ENCODE measurements around the gene FAM156B. TPM values are rescaled to one million over a fixed set of nuclear protein-coding genes. Genes with fewer than 3 reads are reported as not detected.

FAM156B gene
- total and polyA plus RNA-seq, 9 of the 15 experiments (the other 6 are each of a cell fraction or from before 2014, with no cell fraction given), result 0.24 to 32.2 (median 14.2) TPM

- TF ChIP-seq ZNF785 (CRISPR knock-in tag; IDR thresholded peaks at IDR 0.05), result no peak
- no peak for TF ChIP-seq ZBTB5 (IDR thresholded peaks at IDR 0.05)
- TF ChIP-seq ZEB2 (IDR thresholded peaks at IDR 0.05), result no peak
- TF ChIP-seq GTF2F1 (IDR thresholded peaks at IDR 0.05; ENCODE audit: low read depth, low read length), result no peak
- TF ChIP-seq PRDM10 (IDR thresholded peaks at IDR 0.05; ENCODE audit: partially characterized antibody), result peak; percentile 3
- no peak for TF ChIP-seq NFYB (IDR thresholded peaks at IDR 0.05; ENCODE audit: extremely low read depth, insufficient read length)
- TF ChIP-seq, protein P1, sequence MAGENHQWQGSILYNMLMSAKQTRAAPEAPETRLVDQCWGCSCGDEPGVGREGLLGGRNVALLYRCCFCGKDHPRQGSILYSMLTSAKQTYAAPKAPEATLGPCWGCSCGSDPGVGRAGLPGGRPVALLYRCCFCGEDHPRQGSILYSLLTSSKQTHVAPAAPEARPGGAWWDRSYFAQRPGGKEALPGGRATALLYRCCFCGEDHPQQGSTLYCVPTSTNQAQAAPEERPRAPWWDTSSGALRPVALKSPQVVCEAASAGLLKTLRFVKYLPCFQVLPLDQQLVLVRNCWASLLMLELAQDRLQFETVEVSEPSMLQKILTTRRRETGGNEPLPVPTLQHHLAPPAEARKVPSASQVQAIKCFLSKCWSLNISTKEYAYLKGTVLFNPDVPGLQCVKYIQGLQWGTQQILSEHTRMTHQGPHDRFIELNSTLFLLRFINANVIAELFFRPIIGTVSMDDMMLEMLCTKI (IDR thresholded peaks at IDR 0.05; ENCODE audit: partially characterized antibody), result no peak
- TF ChIP-seq, protein P2, sequence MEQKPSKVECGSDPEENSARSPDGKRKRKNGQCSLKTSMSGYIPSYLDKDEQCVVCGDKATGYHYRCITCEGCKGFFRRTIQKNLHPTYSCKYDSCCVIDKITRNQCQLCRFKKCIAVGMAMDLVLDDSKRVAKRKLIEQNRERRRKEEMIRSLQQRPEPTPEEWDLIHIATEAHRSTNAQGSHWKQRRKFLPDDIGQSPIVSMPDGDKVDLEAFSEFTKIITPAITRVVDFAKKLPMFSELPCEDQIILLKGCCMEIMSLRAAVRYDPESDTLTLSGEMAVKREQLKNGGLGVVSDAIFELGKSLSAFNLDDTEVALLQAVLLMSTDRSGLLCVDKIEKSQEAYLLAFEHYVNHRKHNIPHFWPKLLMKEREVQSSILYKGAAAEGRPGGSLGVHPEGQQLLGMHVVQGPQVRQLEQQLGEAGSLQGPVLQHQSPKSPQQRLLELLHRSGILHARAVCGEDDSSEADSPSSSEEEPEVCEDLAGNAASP (IDR thresholded peaks at IDR 0.05), result no peak
- TF ChIP-seq TARDBP (IDR thresholded peaks at IDR 0.05), result 0 out of 2 replicates have a peak, but pooled peaks have one; percentile 16
- peak; percentile 55 to 81 for TF ChIP-seq AFF1 (IDR thresholded peaks at IDR 0.05; ENCODE audit: low read depth in 1 of 2, partially characterized antibody in 2 of 2)
- TF ChIP-seq ZNF311 (CRISPR knock-in tag; IDR thresholded peaks at IDR 0.05), result no peak
- no peak for TF ChIP-seq BRF2 (IDR thresholded peaks at IDR 0.05; ENCODE audit: borderline replicate concordance, insufficient read depth, insufficient read length)
- TF ChIP-seq KDM1A (IDR thresholded peaks at IDR 0.05), result no peak
Observed at GRCh38 chrX:52934704-52935469, 37.8 kb downstream of the FAM156B start (continued).
